Transverse colon (tissue), 4 donors: ENCODE results near the gene BORCS5. TPM values are rescaled to one million over a fixed set of nuclear protein-coding genes. Genes with fewer than 3 reads are reported as not detected.
A peak's percentile ranks its signal among the peaks of the same experiment; 100 is the strongest.
"Not testable (repeated sequence)": the region's sequence is repeated elsewhere in the genome, so short reads cannot be mapped to it uniquely, and the experiment has no call there.

Source experiments
- DNase-seq: peaks from one replicate; pipeline ENCODE4 v3.0.0-alpha.2; 2019
- H3K27ac ChIP-seq, 4 donors: fragments of 200-600 bp; sonication (generic); 2 replicates each; pipeline ENCODE4 v1.5.1; 2016 to 2018; ENCODE audit warnings: inconsistent platforms in 4 of 4
- H3K27me3 ChIP-seq: fragments of 200-600 bp; sonication (generic); 2 replicates; pipeline ENCODE4 v1.5.1; 2017; ENCODE audit warnings: inconsistent platforms
- H3K36me3 ChIP-seq, 4 donors: fragments of 200-600 bp; sonication (generic); 2 replicates each; pipeline ENCODE4 v1.5.1; 2017 to 2019; ENCODE audit warnings: inconsistent platforms in 4 of 4
- H3K4me1 ChIP-seq, 4 donors: fragments of 200-600 bp; sonication (generic); 2 replicates each; pipeline ENCODE4 v1.5.1; 2017 to 2020; ENCODE audit warnings: inconsistent platforms in 4 of 4
- H3K4me3 ChIP-seq, 4 donors: fragments of 200-600 bp; sonication (generic); 1 replicate in 1 of 4; 2 replicates in 3 of 4; pipeline versions ENCODE4 v1.5.1 to v1.6.1; 2017 to 2019; ENCODE audit warnings: inconsistent platforms in 4 of 4
- H3K9me3 ChIP-seq, 2 donors: fragments of 200-600 bp; sonication (generic); 2 replicates each; pipeline ENCODE4 v1.5.1; 2017 to 2019; ENCODE audit warnings: inconsistent platforms in 2 of 2
- EP300 ChIP-seq: sonication (generic); formaldehyde crosslinking; IDR thresholded peaks from one replicate; pipeline ENCODE4 v1.6.1; 2017; ENCODE audit warnings: antibody characterized with exemption, low read depth
- POLR2A ChIP-seq: fragments of 450-650 bp; IDR thresholded peaks from one replicate; pipeline ENCODE4 v1.6.1; 2016; ENCODE audit warnings: antibody characterized with exemption, mild to moderate bottlenecking, moderate library complexity
- POLR2AphosphoS5 ChIP-seq, 3 donors: sonication (generic); formaldehyde crosslinking; IDR thresholded peaks; one replicate each; pipeline ENCODE4 v1.6.1; 2016; ENCODE audit warnings: antibody characterized with exemption in 3 of 3
- WGBS, 2 donors: methylation state at CpG; one replicate each; pipeline ENCODE4 v1.1.5; 2018; ENCODE audit warnings: low coverage in 1 of 2; 5-methylcytosine and 5-hydroxymethylcytosine counted together
- in situ Hi-C, 4 donors: fragments of 200-750 bp; cut with MboI; loops; one replicate each; pipeline versions ENCODE4 v1.15.0 to v1.15.1; 2017; ENCODE audit warnings: low sequenced_read_pairs in 3 of 4, low pct_ligation_motif_present in 1 of 4, low pct_unique_long_range_greater_than_20kb in 1 of 4
- intact Hi-C: fragments of 100-400 bp; cut with DNase I; formaldehyde crosslinking; loops from one replicate; pipeline ENCODE4 v1.15.1; 2023; ENCODE audit warnings: low total_unique reads
- total RNA-seq, 4 donors: library from RNA; depleted of rRNA; stranded (reverse); fragments of >200 nt; gene quantifications; one replicate each; pipeline ENCODE4 v1.1.0, GENCODE V29; 2016
- TF ChIP-seq, protein P1 (sequence below), 5 experiments: fragments of 200-600 bp in 3 of 5; fragments of 450-650 bp in 2 of 5; sonication (generic) in 3 of 5; IDR thresholded peaks; 1 replicate in 2 of 5; 2 replicates in 3 of 5; pipeline ENCODE4 v1.5.1; 2016 to 2017; ENCODE audit warnings: antibody characterized with exemption in 5 of 5, inconsistent platforms in 3 of 5, mild to moderate bottlenecking in 2 of 5, moderate library complexity in 1 of 5

The BORCS5 gene
- 10 to 100 TPM in 3 of 4 donors, 1 to 10 TPM in 1; 8.5 to 52.7 (median 21.3) TPM for total RNA-seq

GRCh38 chr12:12356896-12357718 is at the start of gene BORCS5:
BORCS5 (plus strand) TSS chr12:12357078; CDS start chr12:12357452, 374 bp downstream.
- H3K36me3 ChIP-seq, result no peaks in the 10 kb centered on the region
- H3K9me3 ChIP-seq, result no peaks in the 10 kb centered on the region
- no peaks in the 10 kb centered on the region for H3K27me3 ChIP-seq
- in situ Hi-C loops (loop anchor here in 1 of 4 donors (25.0 kb wide), 1 partner anchor 330 kb away; the partner anchor contains the start of gene GPR19), intact Hi-C loops (no loop called here)
- DNase-seq, result peak; percentile 99
- 0% methylated on average over 1 to 51 of the region's 72 CpGs for WGBS, 2 donors
- peak within 1 kb of the TSS; percentile 98 to 99 (median 98) for H3K27ac ChIP-seq
- peaks cover 0 to 28% (median 18%) of the 10 kb centered on the region in 4 donors for H3K4me1 ChIP-seq
- TF ChIP-seq EP300 (peak; percentile 10), POLR2A (peak; percentile 99), POLR2AphosphoS5 (IDR thresholded peaks at IDR 0.05) (peak; percentile 99 to 100 (median 99))
- TF ChIP-seq, protein P1, sequence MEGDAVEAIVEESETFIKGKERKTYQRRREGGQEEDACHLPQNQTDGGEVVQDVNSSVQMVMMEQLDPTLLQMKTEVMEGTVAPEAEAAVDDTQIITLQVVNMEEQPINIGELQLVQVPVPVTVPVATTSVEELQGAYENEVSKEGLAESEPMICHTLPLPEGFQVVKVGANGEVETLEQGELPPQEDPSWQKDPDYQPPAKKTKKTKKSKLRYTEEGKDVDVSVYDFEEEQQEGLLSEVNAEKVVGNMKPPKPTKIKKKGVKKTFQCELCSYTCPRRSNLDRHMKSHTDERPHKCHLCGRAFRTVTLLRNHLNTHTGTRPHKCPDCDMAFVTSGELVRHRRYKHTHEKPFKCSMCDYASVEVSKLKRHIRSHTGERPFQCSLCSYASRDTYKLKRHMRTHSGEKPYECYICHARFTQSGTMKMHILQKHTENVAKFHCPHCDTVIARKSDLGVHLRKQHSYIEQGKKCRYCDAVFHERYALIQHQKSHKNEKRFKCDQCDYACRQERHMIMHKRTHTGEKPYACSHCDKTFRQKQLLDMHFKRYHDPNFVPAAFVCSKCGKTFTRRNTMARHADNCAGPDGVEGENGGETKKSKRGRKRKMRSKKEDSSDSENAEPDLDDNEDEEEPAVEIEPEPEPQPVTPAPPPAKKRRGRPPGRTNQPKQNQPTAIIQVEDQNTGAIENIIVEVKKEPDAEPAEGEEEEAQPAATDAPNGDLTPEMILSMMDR (IDR thresholded peaks at IDR 0.05), result peak in 2 of 5 experiments; percentile 7 to 25
- H3K4me3 ChIP-seq, result peak within 1 kb of the TSS; percentile 77 to 90 (median 82)

DNA sequence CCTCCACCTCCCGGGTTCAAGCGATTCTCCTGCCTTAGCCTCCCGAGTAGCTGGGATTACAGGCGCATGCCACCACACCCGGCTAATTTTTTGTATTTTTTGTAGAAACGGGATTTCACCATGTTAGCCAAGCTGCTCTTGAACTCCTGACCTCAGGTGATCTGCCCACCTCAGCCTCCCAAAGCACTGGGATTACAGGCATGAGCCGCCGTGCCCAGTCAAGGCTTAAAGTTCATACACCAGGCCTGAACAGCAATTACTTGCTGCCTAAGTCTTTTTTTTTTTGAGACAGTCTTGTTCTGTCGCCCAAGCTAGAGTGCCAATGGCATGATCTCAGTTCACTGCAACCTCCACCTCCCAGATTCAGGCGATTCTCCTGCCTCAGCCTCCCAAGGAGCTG is 46.2 kb upstream of the BORCS5 start:
- H3K9me3 ChIP-seq, intact Hi-C loops, in situ Hi-C loops, H3K27me3 ChIP-seq, DNase-seq, H3K36me3 ChIP-seq, H3K4me3 ChIP-seq: not testable (repeated sequence)
- Histone ChIP-seq H3K4me1 (peaks cover 0 to 26% (median 13%) of the 10 kb centered on the region in 4 donors), H3K27ac (peak overlapping the region; percentile 41 to 67 (median 62))
- 72 to 76% methylated on average over 9 to 10 of the region's 10 CpGs for WGBS, 2 donors

DNA sequence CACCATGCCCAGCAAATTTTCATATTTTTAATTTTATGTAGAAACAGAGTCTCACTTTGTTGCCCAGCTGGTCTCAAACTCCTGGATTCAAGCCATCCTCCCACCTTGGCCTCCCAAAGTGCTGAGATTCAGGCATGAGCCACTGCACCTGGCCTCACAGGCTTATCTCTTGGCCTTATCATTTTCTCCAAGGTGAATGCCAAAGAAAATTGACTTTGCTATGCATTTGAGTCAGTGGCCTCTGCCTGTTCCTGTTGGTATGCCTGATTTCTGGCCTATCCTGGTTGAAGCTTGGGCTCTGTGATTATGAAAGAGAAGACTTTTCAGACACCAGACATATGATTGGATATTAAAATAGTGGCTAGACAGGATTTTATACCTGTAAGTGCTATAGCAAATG is 41.0 kb upstream of the BORCS5 start:
- Histone ChIP-seq H3K9me3 (no peaks in the 10 kb centered on the region), H3K4me3 (no peak overlapping the region), H3K4me1 (peaks cover 4 to 35% (median 21%) of the 10 kb centered on the region in 4 donors), H3K27ac (no peak overlapping the region), H3K36me3 (no peaks in the 10 kb centered on the region), H3K27me3 (no peaks in the 10 kb centered on the region)
- in situ Hi-C loops, result no loop called here
- no peak for DNase-seq
- intact Hi-C loops, result no loop called here
- TF ChIP-seq, protein P1 (IDR thresholded peaks at IDR 0.05), result no peak
- TF ChIP-seq POLR2AphosphoS5 (IDR thresholded peaks at IDR 0.05), result no peak
- no peak for TF ChIP-seq POLR2A
- TF ChIP-seq EP300, result no peak

DNA sequence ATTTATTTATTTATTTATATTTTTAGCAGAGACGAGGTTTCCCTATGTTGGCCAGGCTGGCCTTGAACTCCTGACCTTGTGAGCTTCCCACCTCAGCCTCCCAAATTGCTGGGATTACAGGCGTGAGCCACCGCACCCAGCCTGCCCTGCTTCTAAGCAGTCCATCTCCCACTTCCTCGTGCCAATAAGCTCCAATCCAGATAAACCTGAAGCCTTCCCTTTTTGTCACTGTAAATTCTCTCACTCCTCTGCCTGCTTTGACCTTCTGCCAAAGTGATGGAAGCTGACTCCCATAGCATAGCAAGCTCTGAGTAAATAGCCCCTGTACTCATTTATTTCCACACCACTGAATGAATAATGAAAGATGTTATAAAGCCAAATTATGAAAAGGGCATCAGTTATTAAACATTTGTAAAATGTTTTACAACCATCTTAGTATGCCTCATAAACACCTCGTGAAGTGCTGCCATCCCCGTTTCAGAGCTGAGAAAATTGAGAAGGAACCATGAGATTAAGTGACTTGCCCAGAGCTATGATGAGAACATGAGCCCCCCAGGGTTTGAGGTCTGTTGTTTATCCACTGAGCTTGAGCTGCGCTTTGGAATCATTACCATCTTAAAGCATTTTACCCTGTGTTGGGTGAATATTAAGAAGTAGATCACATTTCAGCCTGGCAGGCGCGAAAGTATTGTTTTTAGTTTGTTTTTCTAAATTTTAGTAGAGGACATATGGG is 37.3 kb upstream of the BORCS5 start:
- peak; percentile 22 for DNase-seq
- peak overlapping the region; percentile 69 to 77 (median 72) for H3K27ac ChIP-seq
- intact Hi-C loops (no loop called here), in situ Hi-C loops (loop anchor here in 2 of 4 donors (10.0 kb wide), 1 partner anchor 235 kb away; no protein-coding TSS in a partner anchor)
- H3K36me3 ChIP-seq, result no peaks in the 10 kb centered on the region
- H3K4me1 ChIP-seq, result peaks cover 4 to 28% (median 19%) of the 10 kb centered on the region in 4 donors
- no peak for TF ChIP-seq EP300
- TF ChIP-seq POLR2AphosphoS5 (IDR thresholded peaks at IDR 0.05), result no peak
- no peak for TF ChIP-seq POLR2A
- TF ChIP-seq, protein P1 (IDR thresholded peaks at IDR 0.05), result no peak
- 34 to 37% methylated on average over 5 to 9 of the region's 9 CpGs for WGBS, 2 donors
- no peaks in the 10 kb centered on the region for H3K9me3 ChIP-seq
- H3K27me3 ChIP-seq, result no peaks in the 10 kb centered on the region
- H3K4me3 ChIP-seq, result peak overlapping the region in 1 of 4 donors; percentile 26
